ENCODE measurements around the gene CCDC88C.

The CCDC88C gene

GRCh38 chr14:91377700-91378652 lies 39.6 kb downstream of the CCDC88C start:
- DNase-seq, result no peak

DNA sequence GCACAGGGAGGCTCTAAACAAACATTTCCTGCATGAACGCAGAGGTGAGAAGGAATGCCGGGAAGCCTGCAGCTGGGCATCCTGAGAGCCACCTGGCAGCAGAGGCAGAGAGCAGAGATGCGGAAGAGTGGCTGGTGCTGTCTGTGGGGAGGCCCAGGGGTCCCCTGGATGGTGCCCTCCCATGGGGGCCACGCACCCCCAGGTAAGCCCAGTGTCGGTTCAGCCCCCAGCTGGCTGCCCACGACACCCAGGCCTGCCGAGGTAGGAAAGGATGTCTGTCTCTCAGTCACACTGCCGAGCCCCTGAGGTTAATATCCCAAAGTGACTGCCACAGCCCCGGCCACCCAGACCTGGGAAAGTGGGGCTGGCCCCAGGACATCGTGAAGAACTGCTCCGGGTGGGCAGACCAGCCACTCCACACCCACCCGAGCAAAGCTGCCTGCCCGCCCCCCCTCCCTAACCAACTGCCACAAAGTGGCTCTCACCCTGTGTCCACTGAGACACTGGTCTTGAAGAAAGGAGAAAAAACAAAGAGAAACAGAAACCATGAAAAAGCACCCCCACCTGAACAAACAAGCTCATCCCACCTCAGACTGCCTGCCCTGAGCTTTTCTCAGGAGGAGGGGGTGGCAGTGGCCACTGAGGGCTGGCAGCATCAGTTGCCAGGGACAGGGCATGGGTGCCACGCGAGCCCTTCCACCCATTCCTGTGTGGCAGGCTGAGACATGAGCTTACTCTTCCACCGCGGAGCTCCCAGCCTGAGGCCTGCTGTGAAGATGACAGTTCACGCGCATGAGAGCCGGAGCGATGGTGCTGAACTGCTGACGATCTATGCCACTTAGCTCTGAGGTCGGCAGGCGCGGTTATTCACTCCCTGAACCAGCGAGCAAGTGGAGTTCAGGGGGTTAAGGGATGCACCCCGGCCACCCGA lies 40.8 kb downstream of the CCDC88C start:
- no peak for DNase-seq

DNA sequence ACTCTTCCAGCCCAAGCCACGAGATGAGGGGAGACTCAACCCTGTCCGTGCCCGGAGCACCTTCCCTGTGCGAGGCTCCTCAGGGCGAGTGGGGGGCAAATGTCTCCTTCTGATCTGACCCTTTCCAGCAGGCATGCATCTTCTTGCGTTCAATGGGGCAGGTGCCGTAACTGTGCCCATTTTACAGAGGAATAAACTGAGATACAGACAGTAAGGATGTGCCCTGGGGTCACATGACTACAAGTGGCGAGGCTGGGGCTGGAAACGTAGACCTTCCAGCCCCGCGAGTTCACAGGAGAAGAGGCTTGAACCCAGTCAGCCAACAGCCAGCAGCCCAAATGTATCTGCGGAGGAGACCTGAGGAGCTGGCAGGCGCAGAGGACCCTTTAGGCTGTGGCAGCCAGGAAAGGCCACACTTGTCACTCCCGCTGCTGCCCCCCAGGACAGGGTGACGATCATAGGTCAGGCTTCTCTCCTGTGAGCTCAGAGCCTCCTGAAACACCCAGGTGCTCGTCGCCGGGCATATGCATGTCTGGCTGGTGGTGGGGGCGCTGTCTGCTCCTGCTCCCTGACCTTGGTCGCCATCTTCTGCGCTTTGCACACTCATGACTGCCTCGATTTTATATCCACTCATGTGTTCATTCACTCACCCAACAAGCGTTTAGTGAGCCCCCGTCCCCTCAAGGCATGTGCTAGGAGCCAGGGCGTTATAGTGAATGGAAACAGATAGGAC lies 41.7 kb downstream of the CCDC88C start:
- DNase-seq, result no peak

GRCh38 chr14:91374879-91375702 lies 42.5 kb downstream of the CCDC88C start:
- peak; percentile 57 for DNase-seq

DNA sequence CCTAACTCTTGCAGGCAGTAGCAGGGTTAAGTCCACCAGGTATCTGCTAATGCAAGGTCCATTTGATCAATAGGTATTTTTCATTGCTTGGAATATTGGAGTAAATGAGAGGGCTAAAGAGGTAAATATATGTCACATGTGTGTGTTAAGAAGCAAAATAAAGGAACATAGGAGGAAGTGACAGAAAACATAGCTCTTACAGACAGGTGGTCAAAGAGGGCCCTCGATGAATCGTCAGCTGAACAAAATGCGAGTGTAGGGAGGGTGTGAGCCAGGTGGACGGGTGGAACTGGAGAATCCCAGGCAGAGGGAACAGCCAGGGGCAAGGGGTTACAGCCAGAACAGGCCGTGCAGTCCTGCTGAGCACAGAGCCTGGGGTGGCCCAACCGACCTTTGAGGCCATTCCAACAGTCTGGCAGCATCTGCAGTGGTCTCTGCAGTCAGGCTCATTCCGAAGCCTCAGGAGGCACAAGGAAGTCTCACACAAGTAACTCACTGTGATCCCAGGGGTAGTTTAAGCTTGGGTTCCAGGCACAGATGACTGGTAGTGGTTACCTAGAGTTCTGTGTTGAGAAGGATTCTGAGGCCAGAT lies 43.2 kb downstream of the CCDC88C start:
- DNase-seq, result no peak

- peak; percentile 67 for DNase-seq
These were observed 43.9 kb downstream of the CCDC88C start for GRCh38 chr14:91373591-91374254.

- peak; percentile 62 for DNase-seq
These were observed 44.7 kb downstream of the CCDC88C start for GRCh38 chr14:91372671-91373495.

DNA sequence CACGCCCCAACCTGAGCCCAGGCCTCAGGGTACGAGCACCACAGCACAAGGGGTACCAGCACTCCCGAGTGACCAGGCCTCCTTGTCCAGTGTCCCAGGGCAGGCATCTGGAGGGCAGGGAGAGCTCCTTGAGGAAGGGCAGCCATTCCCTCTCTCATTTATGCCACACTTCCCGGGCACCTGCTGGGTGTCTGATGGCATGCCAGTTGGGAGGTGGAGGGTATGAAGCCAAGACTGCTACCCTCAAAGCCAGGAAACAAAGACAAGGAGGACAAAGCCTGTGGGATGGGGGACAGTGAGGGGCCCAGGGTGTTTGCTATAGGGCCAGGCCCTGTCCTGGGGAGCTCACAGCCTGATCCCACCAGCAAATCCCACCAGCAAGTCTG lies 45.6 kb downstream of the CCDC88C start:
- no peak for DNase-seq

DNA sequence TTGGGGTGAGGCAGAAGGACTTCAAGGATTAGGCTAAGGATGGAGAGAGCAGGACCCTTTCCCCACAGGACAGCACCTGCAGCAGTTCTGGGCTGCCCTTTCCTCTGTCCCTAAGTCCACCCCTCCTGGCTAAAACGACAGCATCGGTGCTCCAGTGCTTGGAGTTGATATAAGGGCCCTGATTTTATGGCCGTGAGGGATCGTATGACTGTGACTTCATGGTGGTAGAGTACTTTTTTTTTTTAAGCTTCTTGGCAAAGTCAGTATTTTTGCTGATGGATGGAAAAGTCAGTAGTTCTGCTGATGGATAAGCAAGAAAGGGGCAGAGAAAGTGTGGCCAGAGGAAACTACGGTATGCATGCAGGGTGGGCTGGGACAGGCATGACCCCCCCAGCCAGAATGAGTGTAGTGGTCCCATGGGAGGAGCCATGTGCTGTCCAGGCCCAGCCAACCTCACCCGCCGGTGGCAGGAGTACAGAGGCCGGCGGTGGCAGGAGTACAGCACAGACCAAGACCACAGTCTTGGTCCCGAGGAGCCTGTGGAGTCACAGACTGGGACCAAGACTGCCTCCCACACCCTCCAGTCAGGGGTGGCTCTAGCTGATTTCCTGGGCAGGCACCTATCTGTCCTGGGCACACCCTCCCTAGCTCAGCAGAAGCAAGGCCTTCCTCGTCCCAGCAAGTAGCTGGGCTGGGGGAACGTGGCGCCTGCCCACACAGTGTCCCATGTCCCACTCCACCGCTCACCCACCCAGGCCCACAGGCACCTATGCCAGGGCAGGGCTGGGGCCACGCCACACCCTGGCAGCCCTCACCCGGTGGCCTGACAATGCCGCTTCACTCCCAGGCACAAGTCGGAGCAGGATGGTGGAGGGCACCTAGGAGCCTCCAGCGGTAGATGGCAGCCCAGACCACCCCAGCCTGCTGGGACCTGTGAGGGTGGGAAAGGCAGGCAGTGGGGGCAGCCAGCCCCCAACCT lies 46.3 kb downstream of the CCDC88C start:
- DNase-seq, result no peak

GRCh38 chr14:91369628-91370445 lies 47.8 kb downstream of the CCDC88C start:
- peak; percentile 60 for DNase-seq

- DNase-seq, result no peak
These were observed 48.7 kb downstream of the CCDC88C start for GRCh38 chr14:91368776-91369416.

GRCh38 chr14:91367173-91368171 lies 50.1 kb downstream of the CCDC88C start:
- DNase-seq, result peak; percentile 89

GRCh38 chr14:91366749-91367148 lies 50.9 kb downstream of the CCDC88C start:
- no peak for DNase-seq

GRCh38 chr14:91365552-91365951 lies 52.1 kb downstream of the CCDC88C start:
- no peak for DNase-seq

DNA sequence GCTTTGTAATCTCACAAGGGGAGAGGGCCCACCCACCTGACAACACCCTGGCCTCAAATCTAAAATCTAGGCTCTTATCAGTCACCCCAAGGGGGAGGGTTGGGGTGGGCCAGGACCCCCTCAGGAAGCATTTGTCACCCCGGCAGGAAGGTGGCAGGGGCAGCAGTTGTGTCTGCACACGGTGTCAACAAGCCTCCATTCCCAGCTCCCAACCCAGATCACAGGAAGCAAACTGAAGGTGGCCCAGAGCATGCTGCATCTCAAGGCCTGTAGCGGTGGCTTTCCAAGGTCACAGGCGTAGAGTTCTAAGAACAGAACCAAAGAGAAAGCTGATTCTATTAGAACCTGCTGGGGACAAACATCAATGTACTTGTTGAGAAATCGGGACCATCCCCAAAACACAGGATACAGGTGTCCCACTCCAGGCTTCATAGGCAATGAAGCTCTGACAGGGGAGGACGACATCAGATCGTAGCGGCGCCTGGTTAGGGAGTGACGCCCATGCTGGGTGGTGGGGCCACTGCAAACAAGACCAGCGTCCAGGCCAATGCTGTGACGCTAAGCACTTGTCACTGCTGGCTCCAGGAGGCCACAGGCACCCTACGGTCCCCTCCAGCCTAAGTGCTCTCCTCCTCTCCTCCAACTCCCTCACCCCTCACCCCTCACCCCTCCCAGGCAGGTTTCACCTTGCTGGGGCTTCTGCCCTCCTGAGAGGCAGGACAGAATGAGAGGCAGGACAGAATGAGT lies 52.9 kb downstream of the CCDC88C start:
- no peak for DNase-seq

Measured in CD4-positive, alpha-beta T cell treated with Interleukin-21 for 1 hour (primary cell).